A673 (cell line): ENCODE data around the gene MRPS5.

Source experiments
- CTCF ChIP-seq: fragments of 300-800, 200-600 bp; sonication (generic); conservative IDR thresholded peaks from 2 replicates; pipeline ENCODE4 v1.5.1; 2017; ENCODE audit warnings: low read depth, mild to moderate bottlenecking, antibody characterized with exemption, low read length, moderate library complexity, mixed read lengths
- EZH2 ChIP-seq: fragments of 200-600 bp; sonication (generic); IDR thresholded peaks from 2 replicates; pipeline ENCODE4 v1.6.1; 2017; ENCODE audit warnings: borderline replicate concordance, low read depth, mild to moderate bottlenecking, mixed read lengths, antibody characterized with exemption, low read length; ENCODE audit not compliant: poor library complexity, severe bottlenecking

GRCh38 chr2:95059656-95060370 is 61.8 kb downstream of the MRPS5 start:
- TF ChIP-seq CTCF (no peak), EZH2 (no peak)
